Body of pancreas (tissue), 4 donors: ENCODE data around the gene POLR2J3.
"Not testable (repeated sequence)": the region's sequence is repeated elsewhere in the genome, so short reads cannot be mapped to it uniquely, and the experiment has no call there.

Source experiments
- POLR2A ChIP-seq, 3 donors: fragments of 450-650 bp; IDR thresholded peaks; one replicate each; pipeline ENCODE4 v1.6.1; 2016; ENCODE audit warnings: antibody characterized with exemption in 3 of 3, mild to moderate bottlenecking in 2 of 3
- TF ChIP-seq, protein P1 (sequence below), 7 experiments: fragments of 450-650 bp in 4 of 7; fragments of 200-600 bp in 3 of 7; sonication (generic) in 3 of 7; IDR thresholded peaks; one replicate each; pipeline ENCODE4 v1.5.1; 2016 to 2019; ENCODE audit warnings: antibody characterized with exemption in 7 of 7

DNA sequence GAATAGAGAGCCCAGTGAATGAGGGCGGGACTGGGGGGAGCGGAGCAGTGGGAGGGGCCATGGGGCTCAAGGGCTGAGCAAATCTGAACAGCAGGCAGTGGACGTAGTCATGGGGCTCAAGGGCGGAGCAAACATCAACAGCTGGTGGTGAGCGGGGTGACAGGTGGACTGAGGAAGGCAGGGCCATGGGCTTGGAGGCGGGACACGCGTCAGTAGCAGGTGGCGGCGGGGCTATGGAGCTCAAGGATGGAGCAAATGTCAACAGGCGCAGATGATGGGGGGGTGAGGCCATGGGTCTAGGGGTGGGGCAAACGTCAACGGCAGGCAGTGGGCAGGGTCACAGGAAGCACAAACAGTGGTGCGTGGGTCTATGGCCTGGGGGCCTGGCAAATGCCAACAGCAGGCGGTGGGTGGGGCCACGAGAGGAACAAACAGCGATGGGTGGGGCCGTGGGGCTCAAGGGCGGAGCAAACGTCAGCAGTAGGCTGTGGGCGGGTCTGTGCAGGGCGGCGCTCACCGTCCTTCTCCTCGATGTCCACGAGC, 20.2 kb upstream of the POLR2J3 start:
- TF ChIP-seq, protein P1, sequence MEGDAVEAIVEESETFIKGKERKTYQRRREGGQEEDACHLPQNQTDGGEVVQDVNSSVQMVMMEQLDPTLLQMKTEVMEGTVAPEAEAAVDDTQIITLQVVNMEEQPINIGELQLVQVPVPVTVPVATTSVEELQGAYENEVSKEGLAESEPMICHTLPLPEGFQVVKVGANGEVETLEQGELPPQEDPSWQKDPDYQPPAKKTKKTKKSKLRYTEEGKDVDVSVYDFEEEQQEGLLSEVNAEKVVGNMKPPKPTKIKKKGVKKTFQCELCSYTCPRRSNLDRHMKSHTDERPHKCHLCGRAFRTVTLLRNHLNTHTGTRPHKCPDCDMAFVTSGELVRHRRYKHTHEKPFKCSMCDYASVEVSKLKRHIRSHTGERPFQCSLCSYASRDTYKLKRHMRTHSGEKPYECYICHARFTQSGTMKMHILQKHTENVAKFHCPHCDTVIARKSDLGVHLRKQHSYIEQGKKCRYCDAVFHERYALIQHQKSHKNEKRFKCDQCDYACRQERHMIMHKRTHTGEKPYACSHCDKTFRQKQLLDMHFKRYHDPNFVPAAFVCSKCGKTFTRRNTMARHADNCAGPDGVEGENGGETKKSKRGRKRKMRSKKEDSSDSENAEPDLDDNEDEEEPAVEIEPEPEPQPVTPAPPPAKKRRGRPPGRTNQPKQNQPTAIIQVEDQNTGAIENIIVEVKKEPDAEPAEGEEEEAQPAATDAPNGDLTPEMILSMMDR (IDR thresholded peaks at IDR 0.05) = not testable (repeated sequence)
- not testable (repeated sequence) for TF ChIP-seq POLR2A (IDR thresholded peaks at IDR 0.05)
